ENCODE results near the gene MLIP.

The MLIP gene

GRCh38 chr6:54286141-54286540, 174.9 kb downstream of the MLIP start:
- DNase-seq = no peak

GRCh38 chr6:54288474-54288873, 177.2 kb downstream of the MLIP start:
- DNase-seq = no peak

- DNase-seq = no peak
Measured at GRCh38 chr6:54289426-54289825, 178.2 kb downstream of the MLIP start.

- no peak for DNase-seq
Measured at GRCh38 chr6:54291146-54291545, 179.9 kb downstream of the MLIP start.

GRCh38 chr6:54291738-54292137, 180.5 kb downstream of the MLIP start:
- no peak for DNase-seq

GRCh38 chr6:54294965-54295532, 183.8 kb downstream of the MLIP start:
- no peak for DNase-seq

- DNase-seq = no peak
Measured at GRCh38 chr6:54299542-54300269, 188.5 kb downstream of the MLIP start.

GRCh38 chr6:54301770-54302169, 190.5 kb downstream of the MLIP start:
- DNase-seq = no peak

- DNase-seq = no peak
Measured at GRCh38 chr6:54307439-54307910, 196.2 kb downstream of the MLIP start.

GRCh38 chr6:54308289-54308985, 197.2 kb downstream of the MLIP start, which contains the start of gene TINAG:
TINAG (plus strand) TSS chr6:54308441; CDS start chr6:54308551, 110 bp downstream.
- no peak for DNase-seq

- no peak for DNase-seq
Measured at GRCh38 chr6:54308986-54309315, 197.7 kb downstream of the MLIP start.

GRCh38 chr6:54310377-54311152, 199.3 kb downstream of the MLIP start:
- DNase-seq = no peak

GRCh38 chr6:54315656-54316055, 204.4 kb downstream of the MLIP start:
- DNase-seq = no peak

All from cerebellar nuclear complex (tissue), 1 donor.